ENCODE data around the gene CASD1.

Gene CASD1

DNA sequence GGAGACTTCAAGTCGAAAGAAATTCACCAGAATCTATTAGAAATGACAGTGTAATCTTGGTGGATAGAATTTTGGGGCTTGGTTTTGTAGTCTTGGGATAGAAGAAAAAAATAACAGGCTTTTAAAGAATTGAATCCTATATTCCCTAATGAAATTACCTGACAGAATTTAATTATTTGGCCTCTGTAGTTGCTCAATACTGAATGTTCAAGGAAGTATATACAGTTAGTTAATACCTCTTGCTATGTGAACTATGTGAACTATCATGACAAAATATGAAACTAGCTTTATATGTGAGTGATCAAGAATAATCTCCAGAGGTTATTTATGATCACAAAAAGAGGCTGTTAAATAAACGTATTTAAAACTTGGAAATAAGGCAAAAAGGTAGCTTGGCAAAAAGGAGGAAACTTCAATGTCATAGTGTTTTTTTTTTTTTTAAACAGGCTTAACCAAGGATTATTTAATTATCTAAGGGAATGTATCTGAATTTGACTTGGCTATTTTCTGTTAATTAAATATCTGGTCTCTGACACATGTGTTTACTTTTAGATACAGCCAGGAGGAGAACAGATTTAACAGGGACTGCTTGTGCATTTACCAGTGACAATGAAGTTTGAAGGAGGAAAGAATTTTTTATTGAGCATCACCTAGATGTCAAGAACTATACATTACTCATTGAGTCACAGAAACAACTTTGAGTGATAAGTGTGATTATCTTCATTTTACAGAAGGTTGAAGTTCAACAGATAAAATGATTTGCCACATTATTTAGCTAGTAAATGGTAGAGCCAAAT is 11.5 kb upstream of the CASD1 start:
- ATAC-seq (replicated peaks) (no peak), DNase-seq (no peak)
- H3K27ac Mint-ChIP-seq, result no peak overlapping the region
- H3K4me3 Mint-ChIP-seq, result no peak overlapping the region
- no peaks in the 10 kb centered on the region for H3K4me1 Mint-ChIP-seq (ENCODE audit: low read depth in 2 of 2)
- no peaks in the 10 kb centered on the region for H3K9me3 Mint-ChIP-seq
- H3K36me3 Mint-ChIP-seq (ENCODE audit: insufficient read depth), result peaks cover 3% of the 10 kb centered on the region
- H3K27me3 Mint-ChIP-seq, result peaks cover 48 to 56% of the 10 kb centered on the region in 2 donors

- DNase-seq (no peak), ATAC-seq (replicated peaks) (no peak)
- Mint-ChIP-seq H3K27me3 (peaks cover 48 to 56% of the 10 kb centered on the region in 2 donors), H3K27ac (no peak overlapping the region), H3K4me3 (no peak overlapping the region), H3K4me1 (ENCODE audit: low read depth in 2 of 2) (no peaks in the 10 kb centered on the region), H3K9me3 (no peaks in the 10 kb centered on the region), H3K36me3 (ENCODE audit: insufficient read depth) (peaks cover 3% of the 10 kb centered on the region)
These were observed 10.7 kb upstream of the CASD1 start for GRCh38 chr7:94498918-94499317.

GRCh38 chr7:94507462-94507861 is 2.1 kb upstream of the CASD1 start:
- Mint-ChIP-seq H3K27ac (no peak overlapping the region), H3K36me3 (ENCODE audit: insufficient read depth) (peaks cover 9% of the 10 kb centered on the region), H3K4me3 (no peak overlapping the region), H3K27me3 (no peaks in the 10 kb centered on the region), H3K4me1 (ENCODE audit: low read depth in 2 of 2) (peaks cover 13 to 22% of the 10 kb centered on the region in 2 donors), H3K9me3 (no peaks in the 10 kb centered on the region)
- ATAC-seq (replicated peaks) (no peak), DNase-seq (no peak)

DNA sequence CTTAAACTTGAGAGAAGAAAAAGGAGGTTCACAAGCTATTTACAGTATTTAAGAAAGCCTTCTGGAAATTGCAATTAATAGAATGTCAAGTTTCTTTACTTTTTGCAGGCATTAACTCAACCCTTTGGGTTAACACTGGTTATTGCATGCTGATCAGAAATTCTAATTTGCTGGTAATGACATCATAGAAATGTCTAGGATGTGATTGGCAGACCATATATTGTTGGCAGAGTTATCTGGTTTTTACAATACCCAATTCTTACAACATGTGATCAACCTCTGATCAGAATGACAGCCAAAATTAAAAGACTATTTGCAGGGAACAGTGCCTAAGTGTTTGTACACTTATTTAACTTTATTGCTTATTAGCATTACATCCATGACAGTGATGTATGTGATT is 1.6 kb upstream of the CASD1 start:
- peak overlapping the region in 1 of 2 donors; percentile 78 for H3K4me3 Mint-ChIP-seq

GRCh38 chr7:94509887-94510581 is 425 bp downstream of the CASD1 start:
- Mint-ChIP-seq H3K27ac (peak overlapping the region; percentile 59 to 72), H3K4me3 (peak overlapping the region in 1 of 2 donors; percentile 78), H3K9me3 (no peaks in the 10 kb centered on the region), H3K4me1 (ENCODE audit: low read depth in 2 of 2) (peaks cover 23 to 40% of the 10 kb centered on the region in 2 donors), H3K36me3 (ENCODE audit: insufficient read depth) (peaks cover 6% of the 10 kb centered on the region), H3K27me3 (no peaks in the 10 kb centered on the region)
- peak; percentile 51 to 56 (median 55) for DNase-seq
- peak; percentile 77 for ATAC-seq (replicated peaks)

More for the DNA sequence above, 1.6 kb upstream of the CASD1 start:
- Mint-ChIP-seq H3K27me3 (no peaks in the 10 kb centered on the region), H3K36me3 (ENCODE audit: insufficient read depth) (peaks cover 6% of the 10 kb centered on the region), H3K9me3 (no peaks in the 10 kb centered on the region), H3K4me1 (ENCODE audit: low read depth in 2 of 2) (peaks cover 17 to 27% of the 10 kb centered on the region in 2 donors), H3K27ac (peak overlapping the region in 1 of 2 donors; percentile 92)
- ATAC-seq (replicated peaks), result no peak
- DNase-seq, result no peak

- Mint-ChIP-seq H3K36me3 (ENCODE audit: insufficient read depth) (peaks cover 6% of the 10 kb centered on the region), H3K4me3 (peak overlapping the region in 1 of 2 donors; percentile 78), H3K9me3 (no peaks in the 10 kb centered on the region), H3K4me1 (ENCODE audit: low read depth in 2 of 2) (peaks cover 28 to 46% of the 10 kb centered on the region in 2 donors), H3K27me3 (no peaks in the 10 kb centered on the region), H3K27ac (peak overlapping the region; percentile 59 to 72)
- DNase-seq, result peak; percentile 30 to 41 (median 35)
- ATAC-seq (replicated peaks), result peak; percentile 36
These were observed 1.2 kb downstream of the CASD1 start for GRCh38 chr7:94510582-94511496.

DNA sequence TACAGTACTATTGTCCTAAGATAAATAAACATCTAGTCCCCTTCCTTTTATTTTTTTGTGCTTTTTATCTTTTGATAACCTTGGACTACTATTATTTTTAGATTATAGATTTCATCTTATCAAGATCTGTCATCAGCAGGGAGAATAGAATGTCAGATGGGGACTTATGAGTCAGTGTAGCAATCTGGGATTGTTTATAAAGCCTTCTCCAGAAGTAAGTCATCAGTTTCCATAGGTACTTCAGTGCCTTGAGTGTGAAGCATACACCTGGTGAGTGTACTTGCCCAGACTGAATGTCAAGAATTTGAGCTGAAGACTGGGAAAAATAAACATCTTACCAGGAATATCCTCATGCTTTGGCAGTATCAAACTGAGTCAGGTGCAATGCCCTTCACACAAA is 2.1 kb downstream of the CASD1 start:
- no peaks in the 10 kb centered on the region for H3K9me3 Mint-ChIP-seq
- peak overlapping the region in 1 of 2 donors; percentile 78 for H3K4me3 Mint-ChIP-seq
- peak overlapping the region; percentile 59 to 72 for H3K27ac Mint-ChIP-seq
- peaks cover 32 to 50% of the 10 kb centered on the region in 2 donors for H3K4me1 Mint-ChIP-seq (ENCODE audit: low read depth in 2 of 2)
- no peaks in the 10 kb centered on the region for H3K27me3 Mint-ChIP-seq
- ATAC-seq (replicated peaks), result no peak
- DNase-seq, result no peak
- peaks cover 6% of the 10 kb centered on the region for H3K36me3 Mint-ChIP-seq (ENCODE audit: insufficient read depth)

- ATAC-seq (replicated peaks), result no peak
- H3K9me3 Mint-ChIP-seq, result no peaks in the 10 kb centered on the region
- no peak overlapping the region for H3K4me3 Mint-ChIP-seq
- H3K36me3 Mint-ChIP-seq (ENCODE audit: insufficient read depth), result peaks cover 6% of the 10 kb centered on the region
- no peak overlapping the region for H3K27ac Mint-ChIP-seq
- H3K27me3 Mint-ChIP-seq, result no peaks in the 10 kb centered on the region
- H3K4me1 Mint-ChIP-seq (ENCODE audit: low read depth in 2 of 2), result peaks cover 34 to 57% of the 10 kb centered on the region in 2 donors
- DNase-seq, result no peak
These were observed 3.3 kb downstream of the CASD1 start for GRCh38 chr7:94512735-94513564.

DNA sequence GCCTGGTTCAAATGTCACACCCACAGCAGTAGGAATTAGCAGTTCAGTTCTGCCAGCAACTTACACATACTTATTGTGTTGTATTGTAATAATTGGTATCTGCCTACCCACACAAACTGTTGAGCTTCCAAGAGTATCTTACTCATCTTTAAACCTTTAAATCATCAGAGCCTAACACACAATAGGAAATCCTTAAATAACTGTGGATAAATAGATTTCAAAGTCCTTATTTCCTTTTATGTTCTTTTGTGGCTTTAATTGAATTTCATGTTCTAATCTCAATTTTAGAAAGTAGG is 3.9 kb downstream of the CASD1 start:
- Mint-ChIP-seq H3K36me3 (ENCODE audit: insufficient read depth) (peaks cover 4% of the 10 kb centered on the region), H3K27me3 (no peaks in the 10 kb centered on the region), H3K4me3 (no peak overlapping the region), H3K27ac (no peak overlapping the region), H3K4me1 (ENCODE audit: low read depth in 2 of 2) (peaks cover 34 to 55% of the 10 kb centered on the region in 2 donors), H3K9me3 (no peaks in the 10 kb centered on the region)
- ATAC-seq (replicated peaks) (no peak), DNase-seq (no peak)

DNA sequence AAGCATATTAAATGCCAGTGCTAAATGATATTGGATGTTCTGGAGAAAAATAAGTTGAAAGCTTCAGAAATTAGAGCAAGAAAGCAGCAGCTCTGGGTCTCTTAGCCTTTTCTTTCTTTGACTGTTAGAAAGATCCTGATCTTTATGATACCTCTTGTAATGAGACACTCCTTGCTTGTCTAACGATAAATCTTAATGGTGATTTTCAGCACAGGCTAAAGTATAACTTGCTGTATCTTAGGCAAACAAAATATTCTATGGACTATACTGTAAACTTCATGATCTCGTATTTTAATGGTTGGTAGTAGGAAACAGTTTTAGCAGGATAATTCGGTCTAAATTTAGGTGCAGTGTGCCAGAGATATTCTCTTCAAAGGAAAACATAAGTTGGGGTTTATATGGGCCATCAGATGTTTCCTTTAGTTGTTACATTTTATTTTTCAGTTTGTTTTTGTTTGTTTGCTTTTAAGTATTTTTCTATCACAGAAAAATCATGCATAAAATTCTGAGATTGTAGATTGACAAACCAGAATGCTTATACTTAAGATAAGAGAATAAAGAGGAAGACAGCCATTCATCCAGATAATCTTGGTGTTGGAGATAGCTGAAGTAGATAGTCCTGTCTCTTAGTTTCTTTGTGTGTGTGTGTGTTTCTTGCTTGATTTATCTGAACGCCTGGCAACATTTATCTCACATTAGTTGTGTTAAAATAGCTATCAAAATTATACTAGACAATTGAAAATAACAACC is 4.7 kb downstream of the CASD1 start:
- H3K36me3 Mint-ChIP-seq (ENCODE audit: insufficient read depth), result peaks cover 3% of the 10 kb centered on the region
- H3K4me1 Mint-ChIP-seq (ENCODE audit: low read depth in 2 of 2), result peaks cover 34 to 54% of the 10 kb centered on the region in 2 donors
- no peaks in the 10 kb centered on the region for H3K27me3 Mint-ChIP-seq
- peak overlapping the region in 1 of 2 donors; percentile 67 for H3K27ac Mint-ChIP-seq
- H3K4me3 Mint-ChIP-seq, result no peak overlapping the region
- DNase-seq, result no peak
- no peak for ATAC-seq (replicated peaks)
- no peaks in the 10 kb centered on the region for H3K9me3 Mint-ChIP-seq

DNA sequence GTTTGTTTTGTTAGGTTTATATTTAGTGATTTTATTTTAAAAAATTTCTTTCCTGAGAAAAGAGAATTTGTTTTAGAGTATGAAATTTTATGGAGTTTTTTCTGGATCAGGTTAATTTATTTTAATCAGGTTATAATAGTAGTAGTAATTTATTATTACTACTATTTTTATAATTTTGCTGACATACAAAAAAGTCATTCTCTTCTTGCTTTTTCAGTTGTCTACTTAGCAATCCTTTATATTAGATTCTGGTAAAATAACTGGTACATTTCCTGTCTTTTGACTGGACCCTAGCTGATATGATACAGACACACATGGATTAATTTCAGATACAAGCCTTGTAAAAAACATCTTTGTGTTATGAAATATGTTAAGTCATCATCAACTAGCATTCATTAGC is 5.3 kb downstream of the CASD1 start:
- DNase-seq, result no peak
- H3K9me3 Mint-ChIP-seq, result no peaks in the 10 kb centered on the region
- peaks cover 34 to 54% of the 10 kb centered on the region in 2 donors for H3K4me1 Mint-ChIP-seq (ENCODE audit: low read depth in 2 of 2)
- H3K27ac Mint-ChIP-seq, result no peak overlapping the region
- H3K36me3 Mint-ChIP-seq (ENCODE audit: insufficient read depth), result peaks cover 3% of the 10 kb centered on the region
- ATAC-seq (replicated peaks), result no peak
- no peaks in the 10 kb centered on the region for H3K27me3 Mint-ChIP-seq
- no peak overlapping the region for H3K4me3 Mint-ChIP-seq

DNA sequence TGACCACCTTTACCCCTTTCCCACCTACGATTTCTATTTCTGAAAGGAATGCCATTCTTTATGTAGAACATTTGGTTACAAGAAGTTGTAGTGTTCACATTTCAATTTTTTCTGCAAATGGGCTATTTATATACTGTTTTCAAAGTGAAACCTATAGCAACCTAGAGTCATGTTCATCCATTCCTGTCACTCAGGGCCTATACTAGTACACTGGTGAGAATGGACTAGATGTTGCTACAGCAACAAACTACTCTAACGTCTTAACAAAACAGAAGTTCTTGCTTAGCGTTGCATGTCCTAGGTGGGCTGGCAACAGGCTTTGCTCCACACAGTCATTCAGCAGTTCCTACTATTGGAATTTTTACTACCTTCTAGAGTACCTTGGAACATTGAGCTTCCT is 16.3 kb downstream of the CASD1 start:
- Mint-ChIP-seq H3K4me1 (ENCODE audit: low read depth in 2 of 2) (no peaks in the 10 kb centered on the region), H3K36me3 (ENCODE audit: insufficient read depth) (peaks cover 22% of the 10 kb centered on the region), H3K27me3 (no peaks in the 10 kb centered on the region), H3K9me3 (no peaks in the 10 kb centered on the region), H3K27ac (no peak overlapping the region), H3K4me3 (no peak overlapping the region)
- ATAC-seq (replicated peaks), result no peak
- no peak for DNase-seq

Data from effector memory CD8-positive, alpha-beta T cell (primary cell).